GM19238 (cell line): ENCODE measurements around the gene ITGB3.

ENCODE experiments used
- DNase-seq: peaks from one replicate; pipeline ENCODE4 v3.0.0; 2011; ENCODE audit warnings: low spot score; ENCODE audit not compliant: insufficient read length

ITGB3 gene

DNA sequence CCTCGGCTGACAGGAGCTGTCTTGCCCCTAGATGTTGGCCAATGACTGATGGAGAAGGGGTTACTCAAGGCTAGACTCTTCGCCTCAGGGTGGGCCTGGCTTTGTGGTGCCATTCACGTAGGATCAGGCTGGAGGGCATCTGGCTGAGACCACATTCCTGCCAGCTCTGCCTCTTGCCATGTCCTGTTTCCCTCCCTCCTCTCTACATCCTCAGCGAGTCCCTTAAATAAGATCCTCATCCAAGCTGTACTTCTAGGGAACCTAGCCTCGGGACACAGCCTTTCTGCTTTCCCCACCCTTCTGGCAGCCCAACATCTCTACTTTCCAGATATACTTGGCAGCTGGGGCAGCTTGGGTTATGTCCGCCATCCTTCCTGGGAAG, 42.2 kb downstream of the ITGB3 start:
- no peak for DNase-seq

GRCh38 chr17:47297661-47298400, 44.2 kb downstream of the ITGB3 start:
- DNase-seq, result no peak

DNA sequence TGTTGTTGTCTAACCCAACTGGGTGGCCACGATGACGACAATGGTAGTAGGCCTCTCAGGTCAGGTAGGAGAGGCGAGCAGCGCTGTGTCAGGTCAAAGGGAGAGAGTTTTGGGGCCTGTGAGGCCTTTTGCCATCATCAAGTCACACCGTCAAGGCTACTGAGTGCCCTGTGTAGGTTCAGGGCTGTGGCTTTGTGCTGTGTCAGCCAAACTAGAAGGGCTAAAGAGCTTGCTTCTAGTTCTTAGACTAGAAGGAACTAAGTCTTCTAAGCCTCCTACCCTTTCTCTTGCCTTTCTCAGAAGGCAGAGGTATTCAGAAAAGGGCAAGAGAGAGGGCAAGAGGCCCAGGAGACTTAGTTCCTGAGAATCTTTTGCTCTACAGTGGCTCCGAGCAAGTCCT, 45.1 kb downstream of the ITGB3 start:
- no peak for DNase-seq

DNA sequence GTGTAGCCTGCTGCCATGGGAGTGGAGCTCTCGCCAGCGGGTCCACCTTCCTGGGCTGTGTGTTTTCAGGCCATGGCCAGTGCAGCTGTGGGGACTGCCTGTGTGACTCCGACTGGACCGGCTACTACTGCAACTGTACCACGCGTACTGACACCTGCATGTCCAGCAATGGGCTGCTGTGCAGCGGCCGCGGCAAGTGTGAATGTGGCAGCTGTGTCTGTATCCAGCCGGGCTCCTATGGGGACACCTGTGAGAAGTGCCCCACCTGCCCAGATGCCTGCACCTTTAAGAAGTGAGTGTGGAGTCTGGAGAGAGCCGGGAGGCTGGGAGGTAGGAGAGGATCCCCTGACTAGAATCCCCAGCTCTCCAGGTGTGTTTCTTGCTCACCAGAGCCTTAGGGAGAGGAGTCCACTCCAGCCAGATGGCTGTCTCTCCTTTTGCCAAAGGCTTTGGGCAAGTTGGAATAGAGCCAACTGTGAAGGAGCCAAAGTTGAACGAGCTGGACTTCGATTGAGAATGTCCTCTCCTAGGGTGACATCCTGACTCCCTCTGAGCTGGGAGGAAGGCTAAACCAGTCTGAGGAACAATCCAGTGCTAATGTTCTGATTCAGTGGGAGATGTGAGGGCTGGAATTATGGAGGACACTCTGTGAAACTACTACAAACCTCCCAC, 45.7 kb downstream of the ITGB3 start:
- DNase-seq, result no peak

GRCh38 chr17:47300718-47301117, 47.1 kb downstream of the ITGB3 start:
- DNase-seq, result no peak

DNA sequence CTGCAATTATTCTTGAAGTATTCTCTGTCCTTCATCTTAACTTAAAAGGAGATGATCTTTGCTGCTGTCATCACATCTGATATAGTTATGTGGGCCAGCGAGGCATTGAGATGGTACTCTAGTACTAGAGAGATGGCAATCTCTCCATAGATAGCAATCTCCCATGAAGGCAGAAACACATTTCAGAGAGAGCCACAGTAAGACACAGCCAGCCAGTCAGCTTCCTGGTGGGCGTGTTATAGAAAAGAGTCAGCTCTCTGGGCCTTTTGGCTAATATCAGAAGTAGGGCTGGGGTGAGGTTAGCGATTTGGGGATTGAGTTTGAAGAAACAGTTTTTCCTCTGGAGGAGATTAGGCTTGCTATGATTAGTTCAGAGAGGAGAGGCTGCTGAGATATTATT, 47.5 kb downstream of the ITGB3 start:
- no peak for DNase-seq

DNA sequence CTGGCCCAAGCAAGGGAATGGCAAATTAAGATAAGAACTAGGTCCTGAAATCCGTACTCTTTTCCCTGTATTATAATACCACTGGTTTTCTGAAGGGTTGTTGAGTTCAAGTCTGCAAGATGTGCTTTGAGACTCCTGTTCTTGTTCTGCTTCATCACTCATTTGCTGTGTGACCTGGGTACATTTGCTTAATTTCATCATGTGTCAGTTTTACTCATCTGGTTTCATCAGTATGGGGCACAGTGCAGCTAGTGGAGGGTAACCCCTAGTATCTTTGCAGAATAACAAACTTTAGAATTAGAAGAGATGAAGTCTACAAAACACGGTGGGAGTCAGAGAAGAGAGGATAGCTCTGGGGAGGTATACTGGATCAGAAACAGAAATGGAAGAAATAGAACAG, 48.2 kb downstream of the ITGB3 start:
- DNase-seq, result no peak

DNA sequence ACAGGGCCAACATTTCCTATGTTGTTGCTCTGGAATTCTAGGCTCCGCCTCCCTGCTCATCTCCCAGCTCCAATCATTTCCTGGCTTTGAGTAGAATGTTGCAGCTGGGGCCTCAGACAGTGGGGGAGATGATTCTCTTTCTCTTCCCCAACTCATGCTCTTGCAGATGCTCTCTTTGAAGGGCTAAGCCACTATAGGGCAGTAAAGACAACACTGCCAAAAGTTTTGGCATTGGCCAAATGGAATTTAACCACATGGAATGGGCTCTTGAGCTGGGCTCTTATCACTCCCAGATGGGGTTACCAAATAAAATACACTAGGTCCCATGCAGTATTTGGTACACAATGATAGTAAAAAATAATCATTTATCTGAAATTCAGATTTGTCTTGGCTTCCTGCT, 50.6 kb downstream of the ITGB3 start:
- no peak for DNase-seq

DNA sequence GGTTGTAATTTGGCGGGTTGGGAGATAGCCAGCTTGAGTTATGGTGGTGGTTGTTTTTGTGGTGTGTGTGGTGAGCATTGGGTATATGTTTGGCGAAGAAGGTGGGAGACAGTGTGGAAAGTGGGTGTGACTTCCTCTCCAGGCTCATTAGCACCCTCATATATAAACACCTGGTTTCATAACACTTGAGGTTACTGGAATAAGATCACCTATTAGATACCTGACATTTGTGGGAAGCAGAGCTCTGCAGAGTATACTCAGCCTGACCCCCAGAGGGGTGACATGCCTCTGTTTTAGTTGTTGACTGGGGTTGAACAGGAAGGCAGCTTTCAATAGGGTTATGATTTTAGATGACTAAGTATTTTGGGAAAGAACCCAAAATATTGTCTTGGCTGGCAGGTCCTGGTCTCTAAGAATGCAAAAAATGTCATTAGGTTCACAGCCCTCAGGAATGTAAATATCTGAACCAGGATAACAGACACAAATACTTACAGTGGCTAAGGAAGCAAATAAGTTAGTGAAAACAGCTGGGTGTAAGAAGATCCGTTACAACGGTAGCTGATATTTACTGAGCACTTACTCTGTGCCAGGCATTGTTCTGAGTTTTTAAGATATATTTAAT, 51.8 kb downstream of the ITGB3 start:
- no peak for DNase-seq

GRCh38 chr17:47310186-47310733, 56.6 kb downstream of the ITGB3 start:
- DNase-seq, result no peak

- DNase-seq, result no peak
These were observed 57.8 kb downstream of the ITGB3 start for GRCh38 chr17:47311420-47311819.

DNA sequence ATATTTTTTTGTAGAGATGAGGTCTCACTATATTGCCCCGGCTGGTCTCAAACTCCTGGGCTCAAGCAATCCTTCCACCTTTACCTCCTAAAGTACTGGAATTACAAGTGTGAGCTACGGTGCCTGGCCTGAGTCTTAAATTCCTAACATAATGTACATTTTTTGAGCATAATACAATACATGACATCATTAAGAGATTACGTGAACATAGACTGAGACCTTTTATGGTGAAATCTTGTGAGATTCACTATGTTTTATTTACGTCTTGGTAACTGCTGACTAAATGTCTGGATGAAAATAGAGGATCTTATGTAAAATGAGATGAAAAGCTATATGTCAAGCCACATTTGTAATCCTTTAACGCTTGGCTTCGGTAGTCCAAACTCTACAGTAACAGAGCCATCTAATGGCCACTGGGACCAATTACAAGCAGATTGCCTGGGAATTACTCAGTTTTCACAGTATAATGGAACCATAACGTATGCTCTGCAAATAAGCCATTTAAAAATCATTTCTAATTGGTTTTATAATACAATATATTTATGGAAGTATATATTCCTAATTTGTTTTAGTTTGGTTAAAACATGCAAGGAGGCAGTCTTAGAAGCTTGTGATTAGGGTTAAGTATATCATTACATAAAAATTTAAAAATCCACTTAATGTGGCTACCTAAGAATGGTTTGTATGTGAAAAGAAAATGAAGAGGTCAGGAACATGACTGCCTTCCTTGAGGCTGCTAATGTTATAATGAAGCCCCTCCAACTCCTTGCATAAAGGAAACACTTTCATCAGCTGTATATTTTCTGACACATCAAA, 62.0 kb downstream of the ITGB3 start:
- peak; percentile 19 for DNase-seq

DNA sequence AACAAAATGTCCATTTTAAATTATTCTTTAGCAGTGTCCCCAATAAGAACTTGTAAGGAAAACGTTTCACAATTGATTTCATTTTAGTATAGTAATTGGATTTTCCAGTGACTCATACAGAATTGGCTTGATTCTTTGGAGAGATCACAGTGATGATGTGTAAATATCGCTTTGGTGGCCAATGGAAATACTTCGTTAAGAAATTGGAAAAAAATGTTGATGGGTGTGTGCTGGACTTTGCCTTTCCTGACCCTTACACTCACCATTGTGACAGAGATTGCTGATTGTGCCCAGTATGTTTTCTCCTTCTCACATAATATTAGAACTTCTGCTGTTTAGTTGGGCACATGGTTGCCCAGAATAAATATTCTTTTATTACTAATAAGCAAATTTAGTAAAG, 62.7 kb downstream of the ITGB3 start:
- no peak for DNase-seq

GRCh38 chr17:47317119-47317518, 63.5 kb downstream of the ITGB3 start:
- no peak for DNase-seq

GRCh38 chr17:47318197-47318918, 64.7 kb downstream of the ITGB3 start:
- no peak for DNase-seq

DNA sequence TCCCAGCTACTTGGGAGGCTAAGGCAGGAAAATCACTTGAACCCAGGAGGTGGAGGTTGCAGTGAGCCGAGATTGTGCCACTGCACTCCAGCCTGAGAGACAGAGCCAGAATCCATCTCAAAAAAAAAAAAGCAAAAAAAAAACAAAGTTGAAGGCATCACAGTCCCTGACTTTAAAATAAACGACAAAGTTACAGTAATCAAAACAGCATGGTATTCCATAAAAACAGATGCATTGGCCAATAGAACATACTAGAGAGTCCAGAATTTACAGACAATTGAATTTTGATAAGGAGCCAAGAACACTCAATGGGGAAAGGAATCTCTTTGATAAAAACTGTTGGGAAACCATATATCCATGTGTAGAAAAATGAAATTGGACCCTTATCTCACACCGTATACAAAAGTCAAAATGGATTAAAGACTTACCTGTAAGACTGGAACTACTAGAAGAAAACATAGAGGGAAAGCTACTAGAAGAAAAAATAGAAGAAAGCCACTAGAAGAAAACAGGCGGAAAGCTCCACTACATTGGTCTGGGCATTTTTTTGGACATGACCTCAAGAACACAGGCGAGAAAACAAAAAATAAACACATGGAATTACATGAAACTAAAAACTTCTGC, 67.4 kb downstream of the ITGB3 start:
- DNase-seq, result no peak

- DNase-seq, result peak; percentile 64
These were observed 70.0 kb downstream of the ITGB3 start, which contains the start of gene EFCAB13 for GRCh38 chr17:47323382-47324223. TSS of gene EFCAB13 (plus strand) at chr17:47323955. CDS start at chr17:47328354, 4,399 bp downstream.

- peak; percentile 23 for DNase-seq
These were observed 70.8 kb downstream of the ITGB3 start for GRCh38 chr17:47324224-47325020.

DNA sequence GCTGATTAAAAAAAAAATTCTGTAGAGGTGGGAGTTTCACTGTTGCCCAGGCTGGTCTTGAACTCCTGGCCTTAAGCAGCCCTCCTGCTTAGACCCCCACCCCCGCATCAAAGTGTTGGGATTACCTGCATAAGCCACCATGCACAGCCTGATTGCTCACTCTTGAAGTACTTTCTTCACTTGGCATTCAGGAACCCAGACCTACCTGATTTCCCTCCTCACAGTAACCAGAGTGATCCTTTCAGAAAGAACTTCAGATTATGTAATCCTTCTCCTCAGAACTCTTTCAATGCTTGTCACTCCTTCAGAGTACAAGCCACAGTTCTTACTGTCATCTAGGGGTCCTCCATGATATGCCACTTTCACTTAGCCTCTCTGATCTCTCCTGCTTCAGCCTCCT, 71.5 kb downstream of the ITGB3 start:
- no peak for DNase-seq
